ENCODE results near the gene EVC2. TPM values are rescaled to one million over a fixed set of nuclear protein-coding genes. Genes with fewer than 3 reads are reported as not detected.

The EVC2 gene
- total and polyA plus RNA-seq, 7 experiments from 2014 or later: 0.09 to 0.98 (median 0.33) TPM; not detected in 1

- POLR2A ChIA-PET: no interaction called here
- Histone ChIP-seq H3K27me3 (ENCODE audit: control insufficient read depth in 2 of 2, insufficient read depth in 2 of 2, low read length in 2 of 2) (no peaks in the 10 kb centered on the region), H3K4me3 (ENCODE audit: low read length) (no peak overlapping the region), H3K4me1 (ENCODE audit: control insufficient read depth in 2 of 2, insufficient read depth in 2 of 2, low read length in 2 of 2) (no peaks in the 10 kb centered on the region), H3K27ac (ENCODE audit: low read depth, low read length) (no peak overlapping the region), H3K36me3 (ENCODE audit: control insufficient read depth in 2 of 3, insufficient read depth in 3 of 3, low read length in 3 of 3) (no peaks in the 10 kb centered on the region), H3K9me3 (ENCODE audit: control insufficient read depth in 2 of 3, low read length in 3 of 3) (peaks cover 0 to 2% (median 0%) of the 10 kb centered on the region in 3 experiments)
- H3K27ac Mint-ChIP-seq: no peak overlapping the region
- no peak for DNase-seq
- ATAC-seq: no peak
- intact Hi-C loops (cut with micrococcal nuclease): no loop called here
- peaks cover 3 to 30% (median 11%) of the 10 kb centered on the region in 11 donors for H3K9me3 Mint-ChIP-seq
- H3K36me3 Mint-ChIP-seq: peaks cover 0 to 11% (median 0%) of the 10 kb centered on the region in 5 donors
- H3K27me3 Mint-ChIP-seq: peaks cover 0 to 29% (median 8%) of the 10 kb centered on the region in 5 donors
- H3K4me3 Mint-ChIP-seq: no peak overlapping the region
- no peaks in the 10 kb centered on the region for H3K4me1 Mint-ChIP-seq
- CTCF ChIA-PET: no interaction called here
Observed at GRCh38 chr4:5552451-5552850, 155.9 kb downstream of the EVC2 start.

DNA sequence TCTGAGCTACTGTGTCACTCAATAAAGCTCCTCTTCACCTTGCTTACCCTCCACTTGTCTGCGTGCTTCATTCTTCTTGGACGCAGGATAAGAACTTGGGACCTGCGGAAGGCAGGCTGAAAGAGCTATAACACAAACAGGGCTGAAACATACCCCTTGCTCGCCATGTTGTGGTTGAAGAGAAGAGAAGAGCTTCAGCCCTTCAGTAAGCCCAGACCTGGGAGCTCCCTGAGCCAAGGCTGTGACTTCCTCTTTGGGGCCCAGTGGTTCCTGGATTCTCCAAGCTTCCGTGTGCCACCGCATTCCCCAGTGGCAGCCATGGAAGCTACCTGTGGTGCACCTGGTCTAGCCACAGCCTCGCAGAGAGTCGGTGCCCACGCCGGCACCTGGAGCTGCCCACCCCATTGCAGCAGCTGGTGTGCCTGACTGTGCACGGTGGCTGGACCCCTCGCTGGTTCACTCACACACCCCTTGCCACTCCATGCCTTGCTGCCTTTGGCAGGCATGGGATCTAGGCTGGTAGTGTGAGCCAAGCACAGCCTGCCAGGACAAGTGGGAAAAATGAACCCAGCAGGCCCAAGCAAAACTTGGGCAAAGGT lies 160.6 kb downstream of the EVC2 start:
- POLR2A ChIA-PET: no interaction called here
- Mint-ChIP-seq H3K9me3 (peaks cover 4 to 33% (median 13%) of the 10 kb centered on the region in 11 donors), H3K4me1 (no peaks in the 10 kb centered on the region), H3K36me3 (peaks cover 0 to 11% (median 0%) of the 10 kb centered on the region in 5 donors), H3K4me3 (no peak overlapping the region), H3K27me3 (peaks cover 0 to 21% (median 7%) of the 10 kb centered on the region in 5 donors), H3K27ac (no peak overlapping the region)
- DNase-seq: no peak
- Histone ChIP-seq H3K27ac (ENCODE audit: low read depth, low read length) (no peak overlapping the region), H3K4me1 (ENCODE audit: control insufficient read depth in 2 of 2, insufficient read depth in 2 of 2, low read length in 2 of 2) (no peaks in the 10 kb centered on the region), H3K4me3 (ENCODE audit: low read length) (no peak overlapping the region), H3K9me3 (ENCODE audit: control insufficient read depth in 2 of 3, low read length in 3 of 3) (peaks cover 0 to 9% (median 0%) of the 10 kb centered on the region in 3 experiments), H3K27me3 (ENCODE audit: control insufficient read depth in 2 of 2, insufficient read depth in 2 of 2, low read length in 2 of 2) (no peaks in the 10 kb centered on the region), H3K36me3 (ENCODE audit: control insufficient read depth in 2 of 3, insufficient read depth in 3 of 3, low read length in 3 of 3) (no peaks in the 10 kb centered on the region)
- intact Hi-C loops (cut with micrococcal nuclease): no loop called here
- no peak for ATAC-seq
- CTCF ChIA-PET: no interaction called here

GRCh38 chr4:5545271-5545670 lies 163.1 kb downstream of the EVC2 start:
- H3K27ac ChIP-seq (ENCODE audit: low read depth, low read length): no peak overlapping the region
- Mint-ChIP-seq H3K9me3 (peaks cover 2 to 19% (median 7%) of the 10 kb centered on the region in 11 donors), H3K27ac (no peak overlapping the region), H3K4me1 (no peaks in the 10 kb centered on the region), H3K36me3 (peaks cover 0 to 6% (median 0%) of the 10 kb centered on the region in 5 donors), H3K27me3 (peaks cover 0 to 7% (median 0%) of the 10 kb centered on the region in 5 donors), H3K4me3 (no peak overlapping the region)
- DNase-seq (no peak), ATAC-seq (no peak)
- CTCF ChIA-PET: no interaction called here
- H3K9me3 ChIP-seq (ENCODE audit: control insufficient read depth in 2 of 3, low read length in 3 of 3): peaks cover 0 to 9% (median 0%) of the 10 kb centered on the region in 3 experiments
- no peaks in the 10 kb centered on the region for H3K27me3 ChIP-seq (ENCODE audit: control insufficient read depth in 2 of 2, insufficient read depth in 2 of 2, low read length in 2 of 2)
- intact Hi-C loops (cut with micrococcal nuclease): no loop called here
- POLR2A ChIA-PET: no interaction called here
- no peak overlapping the region for H3K4me3 ChIP-seq (ENCODE audit: low read length)
- H3K36me3 ChIP-seq (ENCODE audit: control insufficient read depth in 2 of 3, insufficient read depth in 3 of 3, low read length in 3 of 3): no peaks in the 10 kb centered on the region
- H3K4me1 ChIP-seq (ENCODE audit: control insufficient read depth in 2 of 2, insufficient read depth in 2 of 2, low read length in 2 of 2): no peaks in the 10 kb centered on the region

DNA sequence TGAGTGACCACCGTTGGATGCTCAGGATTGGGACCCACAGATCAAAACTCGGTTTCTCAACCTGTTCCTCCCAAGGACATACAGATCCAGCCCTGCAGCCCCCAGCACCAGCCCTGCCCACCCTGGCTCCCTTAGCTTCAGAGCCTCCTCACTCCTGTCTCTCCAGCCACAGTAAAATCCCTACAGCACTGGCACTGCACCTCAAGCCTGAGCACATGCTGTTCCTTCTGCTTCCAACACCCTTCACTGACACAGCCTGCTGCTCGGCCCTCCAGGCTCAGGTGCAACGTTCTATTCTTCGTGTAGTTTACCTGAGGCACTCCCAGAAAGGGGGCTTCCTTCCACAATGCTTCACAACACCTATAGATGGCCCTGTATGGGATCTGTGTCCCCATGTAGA lies 163.6 kb downstream of the EVC2 start:
- Histone ChIP-seq H3K36me3 (ENCODE audit: control insufficient read depth in 2 of 3, insufficient read depth in 3 of 3, low read length in 3 of 3) (no peaks in the 10 kb centered on the region), H3K4me1 (ENCODE audit: control insufficient read depth in 2 of 2, insufficient read depth in 2 of 2, low read length in 2 of 2) (no peaks in the 10 kb centered on the region), H3K4me3 (ENCODE audit: low read length) (no peak overlapping the region), H3K27ac (ENCODE audit: low read depth, low read length) (no peak overlapping the region), H3K9me3 (ENCODE audit: control insufficient read depth in 2 of 3, low read length in 3 of 3) (peaks cover 0 to 9% (median 0%) of the 10 kb centered on the region in 3 experiments), H3K27me3 (ENCODE audit: control insufficient read depth in 2 of 2, insufficient read depth in 2 of 2, low read length in 2 of 2) (no peaks in the 10 kb centered on the region)
- Mint-ChIP-seq H3K36me3 (peaks cover 0 to 1% (median 0%) of the 10 kb centered on the region in 5 donors), H3K4me1 (no peaks in the 10 kb centered on the region), H3K4me3 (no peak overlapping the region), H3K27ac (no peak overlapping the region), H3K27me3 (peaks cover 0 to 2% (median 0%) of the 10 kb centered on the region in 5 donors), H3K9me3 (peaks cover 0 to 14% (median 4%) of the 10 kb centered on the region in 11 donors)
- POLR2A ChIA-PET: no interaction called here
- DNase-seq: no peak
- no peak for ATAC-seq
- intact Hi-C loops (cut with micrococcal nuclease): no loop called here
- CTCF ChIA-PET: no interaction called here

DNA sequence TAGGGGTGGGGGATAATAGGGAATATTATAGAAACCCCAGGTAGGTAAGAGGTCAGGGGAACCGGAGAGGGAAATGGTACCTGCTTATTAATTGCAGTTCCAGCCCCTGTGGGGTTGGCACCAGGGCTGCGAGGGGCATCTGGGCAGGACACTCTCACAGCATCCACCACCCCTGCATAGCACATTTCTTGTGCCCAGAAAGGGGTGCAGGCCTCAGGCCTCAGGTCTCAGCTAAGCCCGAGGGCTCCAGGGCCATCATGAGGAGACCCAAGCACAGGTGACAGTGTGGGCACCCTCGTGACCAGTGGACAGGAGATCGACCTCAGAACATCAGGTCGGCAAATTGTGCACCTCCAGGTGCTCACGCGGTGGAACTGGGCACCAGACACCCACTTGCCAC lies 164.7 kb downstream of the EVC2 start:
- no peak for DNase-seq
- Mint-ChIP-seq H3K9me3 (peaks cover 0 to 9% (median 3%) of the 10 kb centered on the region in 11 donors), H3K27me3 (no peaks in the 10 kb centered on the region), H3K36me3 (no peaks in the 10 kb centered on the region), H3K27ac (no peak overlapping the region), H3K4me3 (no peak overlapping the region), H3K4me1 (no peaks in the 10 kb centered on the region)
- no peak overlapping the region for H3K27ac ChIP-seq (ENCODE audit: low read depth, low read length)
- ATAC-seq: no peak
- ChIA-PET POLR2A (no interaction called here), CTCF (no interaction called here)
- H3K9me3 ChIP-seq (ENCODE audit: control insufficient read depth in 2 of 3, low read length in 3 of 3): peaks cover 0 to 9% (median 0%) of the 10 kb centered on the region in 3 experiments
- no peaks in the 10 kb centered on the region for H3K36me3 ChIP-seq (ENCODE audit: control insufficient read depth in 2 of 3, insufficient read depth in 3 of 3, low read length in 3 of 3)
- no peak overlapping the region for H3K4me3 ChIP-seq (ENCODE audit: low read length)
- no peaks in the 10 kb centered on the region for H3K27me3 ChIP-seq (ENCODE audit: control insufficient read depth in 2 of 2, insufficient read depth in 2 of 2, low read length in 2 of 2)
- no peaks in the 10 kb centered on the region for H3K4me1 ChIP-seq (ENCODE audit: control insufficient read depth in 2 of 2, insufficient read depth in 2 of 2, low read length in 2 of 2)
- intact Hi-C loops (cut with micrococcal nuclease): no loop called here

- POLR2A ChIA-PET: no interaction called here
- peaks cover 0 to 9% (median 3%) of the 10 kb centered on the region in 11 donors for H3K9me3 Mint-ChIP-seq
- no peaks in the 10 kb centered on the region for H3K9me3 ChIP-seq (ENCODE audit: control insufficient read depth in 2 of 3, low read length in 3 of 3)
- DNase-seq (no peak), ATAC-seq (no peak)
- CTCF ChIA-PET: no interaction called here
- H3K27me3 Mint-ChIP-seq: no peaks in the 10 kb centered on the region
- no peaks in the 10 kb centered on the region for H3K4me1 ChIP-seq (ENCODE audit: control insufficient read depth in 2 of 2, insufficient read depth in 2 of 2, low read length in 2 of 2)
- no peaks in the 10 kb centered on the region for H3K36me3 ChIP-seq (ENCODE audit: control insufficient read depth in 2 of 3, insufficient read depth in 3 of 3, low read length in 3 of 3)
- H3K27ac Mint-ChIP-seq: no peak overlapping the region
- no peak overlapping the region for H3K4me3 ChIP-seq (ENCODE audit: low read length)
- no peak overlapping the region for H3K27ac ChIP-seq (ENCODE audit: low read depth, low read length)
- H3K27me3 ChIP-seq (ENCODE audit: control insufficient read depth in 2 of 2, insufficient read depth in 2 of 2, low read length in 2 of 2): no peaks in the 10 kb centered on the region
- H3K36me3 Mint-ChIP-seq: no peaks in the 10 kb centered on the region
- H3K4me3 Mint-ChIP-seq: no peak overlapping the region
- no peaks in the 10 kb centered on the region for H3K4me1 Mint-ChIP-seq
- intact Hi-C loops (cut with micrococcal nuclease): no loop called here
Observed at GRCh38 chr4:5541169-5541568, 167.2 kb downstream of the EVC2 start.

DNA sequence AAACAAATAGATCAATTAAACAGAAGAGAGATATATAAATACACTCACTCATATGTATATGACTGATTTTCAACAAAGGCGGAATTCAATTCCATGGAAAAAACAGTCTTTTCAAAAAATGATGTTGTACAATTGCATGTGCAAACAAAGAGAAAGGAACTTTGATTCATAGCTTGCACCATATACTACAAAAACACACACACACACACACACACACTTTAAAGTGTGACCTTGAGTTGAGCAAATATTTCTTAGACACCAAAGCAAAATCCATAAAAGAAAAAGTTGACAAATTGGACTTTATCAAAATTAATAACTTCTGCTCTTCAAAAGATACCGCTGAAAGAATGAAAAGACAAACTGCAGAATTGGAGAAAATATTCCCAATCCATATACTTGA lies 168.8 kb downstream of the EVC2 start:
- Histone ChIP-seq H3K4me3 (ENCODE audit: low read length) (no peak overlapping the region), H3K36me3 (ENCODE audit: control insufficient read depth in 2 of 3, insufficient read depth in 3 of 3, low read length in 3 of 3) (no peaks in the 10 kb centered on the region), H3K9me3 (ENCODE audit: control insufficient read depth in 2 of 3, low read length in 3 of 3) (peaks cover 0 to 5% (median 0%) of the 10 kb centered on the region in 3 experiments), H3K4me1 (ENCODE audit: control insufficient read depth in 2 of 2, insufficient read depth in 2 of 2, low read length in 2 of 2) (no peaks in the 10 kb centered on the region), H3K27ac (ENCODE audit: low read depth, low read length) (no peak overlapping the region), H3K27me3 (ENCODE audit: control insufficient read depth in 2 of 2, insufficient read depth in 2 of 2, low read length in 2 of 2) (no peaks in the 10 kb centered on the region)
- ChIA-PET POLR2A (no interaction called here), CTCF (no interaction called here)
- Mint-ChIP-seq H3K4me3 (no peak overlapping the region), H3K9me3 (peaks cover 0 to 22% (median 10%) of the 10 kb centered on the region in 11 donors), H3K36me3 (peaks cover 0 to 4% (median 0%) of the 10 kb centered on the region in 5 donors), H3K27ac (no peak overlapping the region), H3K27me3 (peaks cover 0 to 4% (median 0%) of the 10 kb centered on the region in 5 donors), H3K4me1 (no peaks in the 10 kb centered on the region)
- intact Hi-C loops (cut with micrococcal nuclease): no loop called here
- ATAC-seq (no peak), DNase-seq (no peak)
